A172 (cell line): Measurements from ENCODE around the gene RASL11B. TPM values are rescaled to one million over a fixed set of nuclear protein-coding genes. Genes with fewer than 3 reads are reported as not detected.
A peak's percentile ranks its signal among the peaks of the same experiment; 100 is the strongest.

Experiments
- DNase-seq: peaks from one replicate; pipeline ENCODE4 v3.0.0-alpha.2; 2015; ENCODE audit warnings: low spot score
- total RNA-seq: library from RNA; depleted of rRNA; stranded (reverse); fragments of >200 nt; shearing (Covaris generic); gene quantifications from 2 replicates; pipeline ENCODE4 v1.2.3, GENCODE V29; 2014

Gene RASL11B
- total RNA-seq, 1 experiment from 2014 or later, result not detected

- DNase-seq, result no peak
Measured at GRCh38 chr4:52843351-52843750, 18.8 kb upstream of the RASL11B start.

GRCh38 chr4:52843958-52844357 lies 18.2 kb upstream of the RASL11B start:
- DNase-seq, result no peak

GRCh38 chr4:52844596-52844995 lies 17.5 kb upstream of the RASL11B start:
- DNase-seq, result no peak

- DNase-seq, result no peak
Measured at GRCh38 chr4:52846502-52846901, 15.6 kb upstream of the RASL11B start.

- DNase-seq, result no peak
Measured at GRCh38 chr4:52848254-52848653, 13.9 kb upstream of the RASL11B start.

GRCh38 chr4:52850406-52851124 lies 11.6 kb upstream of the RASL11B start:
- no peak for DNase-seq

- no peak for DNase-seq
Measured at GRCh38 chr4:52852041-52852440, 10.1 kb upstream of the RASL11B start.

- DNase-seq, result no peak
Measured at GRCh38 chr4:52852711-52853110, 9.4 kb upstream of the RASL11B start.

- DNase-seq, result peak; percentile 51
Measured at GRCh38 chr4:52853351-52853750, 8.8 kb upstream of the RASL11B start.

GRCh38 chr4:52856801-52857200 lies 5.3 kb upstream of the RASL11B start:
- no peak for DNase-seq

GRCh38 chr4:52860361-52860760 lies 1.8 kb upstream of the RASL11B start:
- no peak for DNase-seq

GRCh38 chr4:52861171-52861823 lies 820 bp upstream of the RASL11B start:
- no peak for DNase-seq

- DNase-seq, result no peak
Measured at GRCh38 chr4:52862639-52863161, 583 bp downstream of the RASL11B start.

GRCh38 chr4:52863324-52863723 lies 1.2 kb downstream of the RASL11B start:
- no peak for DNase-seq

- no peak for DNase-seq
Measured at GRCh38 chr4:52864793-52865192, 2.7 kb downstream of the RASL11B start.

GRCh38 chr4:52865300-52865699 lies 3.2 kb downstream of the RASL11B start:
- no peak for DNase-seq

- DNase-seq, result no peak
Measured at GRCh38 chr4:52866734-52867133, 4.6 kb downstream of the RASL11B start.

GRCh38 chr4:52867163-52867562 lies 5.0 kb downstream of the RASL11B start:
- DNase-seq, result no peak

- no peak for DNase-seq
Measured at GRCh38 chr4:52868133-52868532, 6.0 kb downstream of the RASL11B start.

GRCh38 chr4:52869196-52869595 lies 7.1 kb downstream of the RASL11B start:
- DNase-seq, result no peak

GRCh38 chr4:52869656-52870055 lies 7.5 kb downstream of the RASL11B start:
- no peak for DNase-seq

- DNase-seq, result no peak
Measured at GRCh38 chr4:52870225-52870624, 8.1 kb downstream of the RASL11B start.

- peak; percentile 53 for DNase-seq
Measured at GRCh38 chr4:52873191-52873590, 11.1 kb downstream of the RASL11B start.
